Measurements from ENCODE around the gene GRK5.
A peak's percentile ranks its signal among the peaks of the same experiment; 100 is the strongest.

The GRK5 gene

DNA sequence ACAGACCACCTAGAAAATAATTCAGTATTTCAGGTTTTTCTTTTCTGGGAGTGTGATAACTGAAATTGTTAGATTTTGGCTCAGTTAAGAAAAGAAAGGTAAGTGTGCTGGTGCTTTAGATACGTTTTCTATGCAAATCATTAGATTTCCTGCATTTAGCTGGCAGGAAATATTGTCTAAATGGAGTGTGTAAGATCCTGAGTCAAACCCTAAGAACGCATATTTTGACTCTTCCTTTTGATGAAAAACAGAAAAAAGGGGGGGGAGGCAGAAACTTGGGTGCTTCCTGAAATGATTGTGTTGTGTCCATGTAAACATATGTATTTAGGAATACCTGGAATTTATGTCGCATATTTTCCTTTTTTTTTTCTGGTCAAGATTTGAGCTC lies 1.2 kb downstream of the GRK5 start:
- H3K27me3 ChIP-seq (replicated peaks) = no peaks in the 10 kb centered on the region
- DNase-seq = no peak
- H3K27ac ChIP-seq = peak overlapping the region; percentile 88
- in situ Hi-C loops (cut with HindIII; ENCODE audit: low pct_ligation_motif_present, low sequenced_read_pairs) = loop anchor here (25.0 kb wide), 1 partner anchor 204 kb away; no protein-coding TSS in a partner anchor
- H3K36me3 ChIP-seq (replicated peaks) = no peaks in the 10 kb centered on the region
- TF ChIP-seq CTCF (IDR thresholded peaks at IDR 0.05; ENCODE audit: low read depth, low read length, missing control alignments) = no peak
- H3K4me3 ChIP-seq (ENCODE audit: low read depth, low read length) = peak overlapping the region; percentile 86

DNA sequence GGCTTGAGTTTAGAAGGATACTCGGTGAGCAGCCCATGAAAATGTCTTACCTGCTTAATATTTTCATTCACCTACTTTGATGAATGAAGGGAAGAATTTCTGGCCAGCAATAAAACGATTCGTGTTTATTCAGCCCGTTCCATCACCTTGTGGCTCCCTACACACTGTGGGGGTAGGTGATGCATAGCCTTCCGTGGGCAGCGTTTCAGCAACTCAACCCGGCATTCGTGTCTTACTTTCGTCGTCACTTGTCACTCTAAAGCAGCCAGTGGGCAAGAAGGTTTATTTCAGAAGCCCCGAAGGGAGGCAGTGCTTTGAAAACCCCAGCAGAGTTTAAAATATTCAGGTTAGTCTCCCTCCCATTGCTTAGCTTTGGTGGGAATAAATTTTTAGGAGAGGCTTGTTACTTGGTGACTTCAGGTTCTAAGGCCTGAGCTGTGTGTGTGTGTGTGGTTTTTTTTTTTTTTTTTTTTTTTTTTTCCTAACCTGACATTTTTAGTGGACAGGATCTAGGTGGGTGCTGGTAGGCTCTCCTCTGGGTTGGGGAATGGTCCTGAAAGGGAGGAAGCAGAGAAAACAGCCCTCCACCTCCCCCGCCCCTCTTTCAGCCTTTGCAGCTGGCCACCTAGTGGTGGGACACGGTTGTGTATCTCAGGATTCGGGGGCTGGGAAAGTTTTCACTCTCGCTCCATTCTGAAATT lies 1.8 kb downstream of the GRK5 start:
- in situ Hi-C loops (cut with HindIII; ENCODE audit: low pct_ligation_motif_present, low sequenced_read_pairs) = loop anchor here (25.0 kb wide), 1 partner anchor 203 kb away; no protein-coding TSS in a partner anchor
- no peaks in the 10 kb centered on the region for H3K27me3 ChIP-seq (replicated peaks)
- H3K4me3 ChIP-seq (ENCODE audit: low read depth, low read length) = peak overlapping the region; percentile 86
- peak overlapping the region; percentile 88 for H3K27ac ChIP-seq
- peak; percentile 93 for TF ChIP-seq CTCF (IDR thresholded peaks at IDR 0.05; ENCODE audit: low read depth, low read length, missing control alignments)
- no peaks in the 10 kb centered on the region for H3K36me3 ChIP-seq (replicated peaks)
- peak; percentile 56 for DNase-seq

GRCh38 chr10:119209736-119210355 lies 2.5 kb downstream of the GRK5 start:
- Histone ChIP-seq H3K27me3 (replicated peaks) (no peaks in the 10 kb centered on the region), H3K4me3 (ENCODE audit: low read depth, low read length) (peak overlapping the region; percentile 86), H3K36me3 (replicated peaks) (no peaks in the 10 kb centered on the region), H3K27ac (peak overlapping the region; percentile 88)
- TF ChIP-seq CTCF (IDR thresholded peaks at IDR 0.05; ENCODE audit: low read depth, low read length, missing control alignments) = no peak
- in situ Hi-C loops (cut with HindIII; ENCODE audit: low pct_ligation_motif_present, low sequenced_read_pairs) = loop anchor here (25.0 kb wide), 1 partner anchor 202 kb away; no protein-coding TSS in a partner anchor
- DNase-seq = no peak

GRCh38 chr10:119210633-119211032 lies 3.3 kb downstream of the GRK5 start:
- Histone ChIP-seq H3K27ac (peak overlapping the region; percentile 88), H3K4me3 (ENCODE audit: low read depth, low read length) (no peak overlapping the region), H3K27me3 (replicated peaks) (no peaks in the 10 kb centered on the region), H3K36me3 (replicated peaks) (no peaks in the 10 kb centered on the region)
- DNase-seq = no peak
- in situ Hi-C loops (cut with HindIII; ENCODE audit: low pct_ligation_motif_present, low sequenced_read_pairs) = loop anchor here (25.0 kb wide), 1 partner anchor 202 kb away; no protein-coding TSS in a partner anchor
- TF ChIP-seq CTCF (IDR thresholded peaks at IDR 0.05; ENCODE audit: low read depth, low read length, missing control alignments) = no peak

GRCh38 chr10:119211176-119211575 lies 3.8 kb downstream of the GRK5 start:
- Histone ChIP-seq H3K27me3 (replicated peaks) (no peaks in the 10 kb centered on the region), H3K36me3 (replicated peaks) (no peaks in the 10 kb centered on the region), H3K4me3 (ENCODE audit: low read depth, low read length) (no peak overlapping the region), H3K27ac (peak overlapping the region; percentile 88)
- in situ Hi-C loops (cut with HindIII; ENCODE audit: low pct_ligation_motif_present, low sequenced_read_pairs) = loop anchor here (25.0 kb wide), 1 partner anchor 201 kb away; no protein-coding TSS in a partner anchor
- TF ChIP-seq CTCF (IDR thresholded peaks at IDR 0.05; ENCODE audit: low read depth, low read length, missing control alignments) = no peak
- DNase-seq = no peak

Measured in brain microvascular endothelial cell (primary cell).